ENCODE data around the gene CTDP1. TPM values are rescaled to one million over a fixed set of nuclear protein-coding genes. Genes with fewer than 3 reads are reported as not detected.
"Not testable (repeated sequence)": the region's sequence is repeated elsewhere in the genome, so short reads cannot be mapped to it uniquely, and the experiment has no call there.

CTDP1 gene
- total RNA-seq, 1 experiment from 2014 or later: 31.7 TPM

DNA sequence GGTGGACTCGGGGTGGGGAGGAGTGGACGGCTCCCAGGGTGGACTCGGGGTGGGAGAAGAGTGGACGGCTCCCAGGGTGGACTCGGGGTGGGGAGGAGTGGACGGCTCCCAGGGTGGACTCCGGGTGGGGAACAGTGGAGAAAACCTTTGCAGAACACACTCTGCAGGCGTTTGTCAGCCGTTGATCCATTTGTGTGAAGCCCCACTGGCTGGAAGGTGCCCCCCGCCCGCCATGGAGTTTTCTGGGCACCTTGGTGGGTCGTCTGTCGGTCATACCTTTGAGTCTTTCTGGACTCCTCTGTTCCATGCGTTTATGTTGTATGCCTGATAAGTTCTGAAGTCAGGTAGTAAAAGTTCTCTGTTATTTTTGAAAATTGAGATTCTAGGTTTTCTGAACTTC lies 12.5 kb downstream of the CTDP1 start:
- Histone ChIP-seq H4K20me1 (ENCODE audit: low read length) (peaks cover 8% of the 10 kb centered on the region; the same call in 1 of the 2 replicates), H3K4me3 (ENCODE audit: low read length) (no peak overlapping the region), H3K9ac (ENCODE audit: low read length) (no peak overlapping the region), H3K79me2 (ENCODE audit: low read length) (peaks cover 64% of the 10 kb centered on the region), H3K27ac (ENCODE audit: low read length) (no peak overlapping the region), H3K9me2 (replicated peaks; ENCODE audit: low read length) (no peaks in the 10 kb centered on the region), H3K4me2 (ENCODE audit: low read length) (no peak overlapping the region), H3K9me3 (ENCODE audit: low read length) (no peaks in the 10 kb centered on the region), H2AFZ (ENCODE audit: low read length) (no peak overlapping the region), H3F3A (ENCODE audit: low read length, unreplicated experiment) (no peaks in the 10 kb centered on the region), H3K4me1 (ENCODE audit: insufficient read depth, low read length) (peaks cover 3% of the 10 kb centered on the region; the same call in 1 of the 2 replicates), H3K36me3 (ENCODE audit: low read depth, low read length) (no peaks in the 10 kb centered on the region; the same call in 1 of the 2 replicates), H3K27me3 (ENCODE audit: low read length) (no peaks in the 10 kb centered on the region)
- TF ChIP-seq, protein P1, sequence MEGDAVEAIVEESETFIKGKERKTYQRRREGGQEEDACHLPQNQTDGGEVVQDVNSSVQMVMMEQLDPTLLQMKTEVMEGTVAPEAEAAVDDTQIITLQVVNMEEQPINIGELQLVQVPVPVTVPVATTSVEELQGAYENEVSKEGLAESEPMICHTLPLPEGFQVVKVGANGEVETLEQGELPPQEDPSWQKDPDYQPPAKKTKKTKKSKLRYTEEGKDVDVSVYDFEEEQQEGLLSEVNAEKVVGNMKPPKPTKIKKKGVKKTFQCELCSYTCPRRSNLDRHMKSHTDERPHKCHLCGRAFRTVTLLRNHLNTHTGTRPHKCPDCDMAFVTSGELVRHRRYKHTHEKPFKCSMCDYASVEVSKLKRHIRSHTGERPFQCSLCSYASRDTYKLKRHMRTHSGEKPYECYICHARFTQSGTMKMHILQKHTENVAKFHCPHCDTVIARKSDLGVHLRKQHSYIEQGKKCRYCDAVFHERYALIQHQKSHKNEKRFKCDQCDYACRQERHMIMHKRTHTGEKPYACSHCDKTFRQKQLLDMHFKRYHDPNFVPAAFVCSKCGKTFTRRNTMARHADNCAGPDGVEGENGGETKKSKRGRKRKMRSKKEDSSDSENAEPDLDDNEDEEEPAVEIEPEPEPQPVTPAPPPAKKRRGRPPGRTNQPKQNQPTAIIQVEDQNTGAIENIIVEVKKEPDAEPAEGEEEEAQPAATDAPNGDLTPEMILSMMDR (conservative IDR thresholded peaks at IDR 0.05; ENCODE audit: low read depth, low read length): no peak
- no peak for TF ChIP-seq EZH2phosphoT487 (IDR thresholded peaks at IDR 0.05; ENCODE audit: borderline replicate concordance, low read length)
- BruUV-seq (replicated peaks): no TSS peak
- ChIA-PET POLR2A (ENCODE audit: unreplicated experiment) (no interaction called here), CTCF (no interaction called here)
- intact Hi-C loops (cut with micrococcal nuclease): no loop called here
- ATAC-seq (no peak), DNase-seq (no peak)

DNA sequence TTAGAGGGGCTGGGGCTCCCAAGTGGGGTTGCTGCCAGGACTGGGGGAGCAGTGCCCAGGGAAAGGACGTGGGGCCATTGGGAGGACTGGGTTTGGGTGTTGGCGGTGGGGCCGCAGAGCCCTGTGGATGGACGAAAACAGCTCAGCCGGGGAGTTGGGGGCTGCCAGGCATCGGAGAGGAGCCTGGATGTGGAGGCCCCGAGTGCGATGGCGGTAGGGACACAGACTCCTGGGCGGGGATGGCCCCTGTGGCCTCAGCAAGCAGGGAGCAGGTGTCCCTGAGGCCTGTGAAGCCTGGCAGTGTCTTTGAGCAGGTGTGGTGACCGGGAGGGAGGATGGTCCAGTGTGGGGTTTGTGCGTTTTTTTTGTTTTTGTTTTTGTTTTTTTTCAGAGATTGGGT lies 13.3 kb downstream of the CTDP1 start:
- Histone ChIP-seq H2AFZ (ENCODE audit: low read length) (no peak overlapping the region), H3K9me3 (ENCODE audit: low read length) (no peaks in the 10 kb centered on the region), H3K36me3 (ENCODE audit: low read depth, low read length) (peaks cover under 1% of the 10 kb centered on the region; the same call in 1 of the 2 replicates), H3K9ac (ENCODE audit: low read length) (no peak overlapping the region), H3K4me3 (ENCODE audit: low read length) (no peak overlapping the region), H3K4me1 (ENCODE audit: insufficient read depth, low read length) (peaks cover 2% of the 10 kb centered on the region; the same call in 1 of the 2 replicates), H3K79me2 (ENCODE audit: low read length) (peaks cover 59% of the 10 kb centered on the region), H3K27me3 (ENCODE audit: low read length) (no peaks in the 10 kb centered on the region), H3F3A (ENCODE audit: low read length, unreplicated experiment) (no peaks in the 10 kb centered on the region), H3K9me2 (replicated peaks; ENCODE audit: low read length) (no peaks in the 10 kb centered on the region), H3K4me2 (ENCODE audit: low read length) (no peak overlapping the region), H3K27ac (ENCODE audit: low read length) (no peak overlapping the region), H4K20me1 (ENCODE audit: low read length) (peaks cover 8% of the 10 kb centered on the region; the same call in 1 of the 2 replicates)
- no peak for TF ChIP-seq EZH2phosphoT487 (IDR thresholded peaks at IDR 0.05; ENCODE audit: borderline replicate concordance, low read length)
- TF ChIP-seq, protein P1 (conservative IDR thresholded peaks at IDR 0.05; ENCODE audit: low read depth, low read length): no peak
- TF ChIP-seq EZH2 (IDR thresholded peaks at IDR 0.05; ENCODE audit: low read length, unreplicated experiment): no peak
- CTCF ChIA-PET: no interaction called here
- DNase-seq (no peak), ATAC-seq (no peak)
- BruUV-seq (replicated peaks): no TSS peak
- POLR2A ChIA-PET (ENCODE audit: unreplicated experiment): no interaction called here
- intact Hi-C loops (cut with micrococcal nuclease): no loop called here

DNA sequence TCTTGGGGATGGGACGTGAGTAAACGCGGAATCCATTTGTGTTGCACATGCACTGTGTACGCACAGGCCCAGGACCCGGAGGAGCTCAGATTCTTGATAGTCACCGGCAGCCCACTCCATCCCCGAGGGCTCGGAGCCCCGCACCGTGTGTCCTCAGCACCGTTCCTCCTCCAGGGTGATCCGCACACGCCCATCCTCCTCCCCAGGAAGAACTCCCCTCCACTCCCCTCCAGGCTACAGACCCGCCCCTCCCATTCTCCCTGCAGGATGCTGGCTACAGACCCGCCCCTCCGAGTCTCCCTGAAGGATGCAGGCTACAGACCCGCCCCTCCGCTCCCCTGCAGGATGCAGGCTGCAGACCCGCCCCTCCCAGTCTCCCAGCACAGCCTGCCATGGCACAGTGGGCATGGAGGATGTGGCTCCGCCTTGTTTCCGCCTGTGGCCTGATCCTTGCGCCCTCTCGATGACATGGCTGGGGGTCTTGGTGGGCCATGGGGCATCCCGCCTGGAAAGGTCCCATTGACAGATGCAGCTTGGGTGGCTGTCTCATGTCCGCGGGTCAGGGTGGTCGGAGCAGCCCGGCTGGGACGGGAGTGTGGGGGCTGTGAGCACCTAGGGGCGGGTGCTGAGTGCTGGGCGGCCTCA lies 14.1 kb downstream of the CTDP1 start:
- Histone ChIP-seq H3K9ac (ENCODE audit: low read length) (no peak overlapping the region), H3K27ac (ENCODE audit: low read length) (no peak overlapping the region), H3F3A (ENCODE audit: low read length, unreplicated experiment) (no peaks in the 10 kb centered on the region), H3K79me2 (ENCODE audit: low read length) (peaks cover 54% of the 10 kb centered on the region), H3K36me3 (ENCODE audit: low read depth, low read length) (peaks cover 8% of the 10 kb centered on the region), H3K4me1 (ENCODE audit: insufficient read depth, low read length) (no peaks in the 10 kb centered on the region), H3K9me3 (ENCODE audit: low read length) (no peaks in the 10 kb centered on the region), H4K20me1 (ENCODE audit: low read length) (peaks cover 8% of the 10 kb centered on the region; the same call in 1 of the 2 replicates), H3K4me3 (ENCODE audit: low read length) (no peak overlapping the region), H3K9me2 (replicated peaks; ENCODE audit: low read length) (no peaks in the 10 kb centered on the region), H3K4me2 (ENCODE audit: low read length) (no peak overlapping the region), H3K27me3 (ENCODE audit: low read length) (no peaks in the 10 kb centered on the region), H2AFZ (ENCODE audit: low read length) (no peak overlapping the region)
- BruUV-seq (replicated peaks): no TSS peak
- intact Hi-C loops (cut with micrococcal nuclease): no loop called here
- no peak; the same call in 1 of the 2 replicates for ATAC-seq
- POLR2A ChIA-PET (ENCODE audit: unreplicated experiment): no interaction called here
- DNase-seq: no peak
- CTCF ChIA-PET: no interaction called here
- no peak for TF ChIP-seq EZH2phosphoT487 (IDR thresholded peaks at IDR 0.05; ENCODE audit: borderline replicate concordance, low read length)
- no peak for TF ChIP-seq EZH2 (IDR thresholded peaks at IDR 0.05; ENCODE audit: low read length, unreplicated experiment)
- TF ChIP-seq, protein P1 (conservative IDR thresholded peaks at IDR 0.05; ENCODE audit: low read depth, low read length): no peak

DNA sequence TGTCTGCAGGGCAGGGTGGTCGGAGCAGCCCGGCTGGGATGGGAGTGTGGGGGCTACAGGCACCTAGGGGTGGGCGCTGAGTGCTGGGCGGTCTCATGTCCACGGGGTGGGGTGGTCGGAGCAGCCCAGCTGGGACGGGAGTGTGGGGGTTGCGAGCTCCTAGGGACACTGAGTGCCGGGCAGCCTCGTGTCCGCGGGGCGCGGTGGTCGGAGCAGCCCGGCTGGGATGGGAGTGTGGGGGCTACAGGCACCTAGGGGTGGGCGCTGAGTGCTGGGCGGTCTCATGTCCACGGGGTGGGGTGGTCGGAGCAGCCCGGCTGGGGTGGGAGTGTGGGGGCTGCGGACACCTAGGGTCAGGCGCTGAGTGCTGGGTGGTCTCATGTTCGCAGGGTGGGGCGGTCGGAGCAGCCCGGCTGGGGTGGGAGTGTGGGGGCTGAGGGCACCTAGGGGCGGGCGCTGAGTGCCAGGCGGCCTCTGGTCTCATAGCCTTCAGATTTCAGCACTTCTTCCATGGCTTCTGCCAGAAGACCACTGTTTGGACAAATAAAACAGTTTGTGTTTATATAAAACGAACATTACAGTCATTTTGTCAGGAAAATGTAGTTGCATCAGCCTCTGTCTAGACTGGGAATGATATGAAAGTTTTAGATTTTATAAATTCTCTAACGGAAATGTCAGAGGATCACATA lies 14.7 kb downstream of the CTDP1 start:
- H2AFZ ChIP-seq (ENCODE audit: low read length); H3K4me2 ChIP-seq (ENCODE audit: low read length); H3K9me2 ChIP-seq (replicated peaks; ENCODE audit: low read length); H3F3A ChIP-seq (ENCODE audit: low read length, unreplicated experiment); H3K4me1 ChIP-seq (ENCODE audit: insufficient read depth, low read length); POLR2A ChIA-PET (ENCODE audit: unreplicated experiment); ATAC-seq; intact Hi-C loops (cut with micrococcal nuclease); CTCF ChIA-PET; H3K27ac ChIP-seq (ENCODE audit: low read length); H4K20me1 ChIP-seq (ENCODE audit: low read length); H3K9ac ChIP-seq (ENCODE audit: low read length); DNase-seq; H3K27me3 ChIP-seq (ENCODE audit: low read length); BruUV-seq (replicated peaks); H3K9me3 ChIP-seq (ENCODE audit: low read length); H3K4me3 ChIP-seq (ENCODE audit: low read length); H3K36me3 ChIP-seq (ENCODE audit: low read depth, low read length): not testable (repeated sequence)
- peaks cover 47% of the 10 kb centered on the region for H3K79me2 ChIP-seq (ENCODE audit: low read length)
